Measurements from ENCODE around the gene FAF2.

Gene FAF2

GRCh38 chr5:176408590-176408989 lies 39.6 kb upstream of the FAF2 start:
- Histone ChIP-seq H2AFZ (ENCODE audit: low read length) (no peak overlapping the region), H3F3A (ENCODE audit: insufficient read depth, low read length) (no peaks in the 10 kb centered on the region), H4K20me1 (ENCODE audit: insufficient read depth, low read length) (no peaks in the 10 kb centered on the region), H3K36me3 (ENCODE audit: insufficient read depth, low read length) (peaks cover 20% of the 10 kb centered on the region; the same call in 1 of the 2 replicates), H3K27me3 (ENCODE audit: insufficient read depth, low read length) (no peaks in the 10 kb centered on the region), H3K9me3 (ENCODE audit: low read length) (no peaks in the 10 kb centered on the region), H3K27ac (ENCODE audit: low read depth, low read length, poor library complexity, severe bottlenecking) (no peak overlapping the region), H3K4me1 (ENCODE audit: insufficient read depth, low read length, severe bottlenecking) (peaks cover 8% of the 10 kb centered on the region), H3K9ac (ENCODE audit: low read length) (no peak overlapping the region), H3K79me2 (ENCODE audit: insufficient read depth, low read length) (no peaks in the 10 kb centered on the region), H3K4me2 (ENCODE audit: low read length) (no peak overlapping the region), H3K4me3 (ENCODE audit: low read depth, low read length, poor library complexity, severe bottlenecking) (no peak overlapping the region), H3K9me2 (ENCODE audit: low read depth, low read length) (no peaks in the 10 kb centered on the region)
- TF ChIP-seq EZH2 (IDR thresholded peaks at IDR 0.05; ENCODE audit: borderline replicate concordance, low read length) (no peak), CTCF (IDR thresholded peaks at IDR 0.05; ENCODE audit: low read length) (no peak)

- no peaks in the 10 kb centered on the region for H3K79me2 ChIP-seq (ENCODE audit: insufficient read depth, low read length)
- H4K20me1 ChIP-seq (ENCODE audit: insufficient read depth, low read length): no peaks in the 10 kb centered on the region
- no peak overlapping the region for H2AFZ ChIP-seq (ENCODE audit: low read length)
- no peak overlapping the region for H3K4me3 ChIP-seq (ENCODE audit: low read depth, low read length, poor library complexity, severe bottlenecking)
- no peak overlapping the region for H3K27ac ChIP-seq (ENCODE audit: low read depth, low read length, poor library complexity, severe bottlenecking)
- peaks cover 13% of the 10 kb centered on the region for H3K4me1 ChIP-seq (ENCODE audit: insufficient read depth, low read length, severe bottlenecking)
- H3K4me2 ChIP-seq (ENCODE audit: low read length): no peak overlapping the region
- H3K36me3 ChIP-seq (ENCODE audit: insufficient read depth, low read length): peaks cover 20% of the 10 kb centered on the region; the same call in 1 of the 2 replicates
- no peaks in the 10 kb centered on the region for H3F3A ChIP-seq (ENCODE audit: insufficient read depth, low read length)
- no peaks in the 10 kb centered on the region for H3K27me3 ChIP-seq (ENCODE audit: insufficient read depth, low read length)
- no peak for TF ChIP-seq CTCF (IDR thresholded peaks at IDR 0.05; ENCODE audit: low read length)
- no peak for TF ChIP-seq EZH2 (IDR thresholded peaks at IDR 0.05; ENCODE audit: borderline replicate concordance, low read length)
- H3K9me2 ChIP-seq (ENCODE audit: low read depth, low read length): no peaks in the 10 kb centered on the region
- no peak overlapping the region for H3K9ac ChIP-seq (ENCODE audit: low read length)
- H3K9me3 ChIP-seq (ENCODE audit: low read length): no peaks in the 10 kb centered on the region
Observed at GRCh38 chr5:176409765-176410164, 38.4 kb upstream of the FAF2 start.

- Histone ChIP-seq H3K4me3 (ENCODE audit: low read depth, low read length, poor library complexity, severe bottlenecking) (no peak overlapping the region), H3K79me2 (ENCODE audit: insufficient read depth, low read length) (0 out of 2 replicates have a peak, but pooled peaks cover under 1% of the 10 kb centered on the region), H3K4me1 (ENCODE audit: insufficient read depth, low read length, severe bottlenecking) (peaks cover 22% of the 10 kb centered on the region), H3K4me2 (ENCODE audit: low read length) (no peak overlapping the region), H3K9me2 (ENCODE audit: low read depth, low read length) (no peaks in the 10 kb centered on the region), H3K27ac (ENCODE audit: low read depth, low read length, poor library complexity, severe bottlenecking) (no peak overlapping the region), H3K9me3 (ENCODE audit: low read length) (no peaks in the 10 kb centered on the region), H3F3A (ENCODE audit: insufficient read depth, low read length) (no peaks in the 10 kb centered on the region), H2AFZ (ENCODE audit: low read length) (no peak overlapping the region), H3K9ac (ENCODE audit: low read length) (no peak overlapping the region), H3K27me3 (ENCODE audit: insufficient read depth, low read length) (no peaks in the 10 kb centered on the region), H3K36me3 (ENCODE audit: insufficient read depth, low read length) (peaks cover 20% of the 10 kb centered on the region; the same call in 1 of the 2 replicates), H4K20me1 (ENCODE audit: insufficient read depth, low read length) (no peaks in the 10 kb centered on the region)
- no peak for TF ChIP-seq EZH2 (IDR thresholded peaks at IDR 0.05; ENCODE audit: borderline replicate concordance, low read length)
- TF ChIP-seq CTCF (IDR thresholded peaks at IDR 0.05; ENCODE audit: low read length): peak; percentile 48; the same call in 1 of the 2 replicates
Observed at GRCh38 chr5:176410486-176411180, 37.6 kb upstream of the FAF2 start.

All from OCI-LY1 (cell line).